Neural cell (in vitro differentiated cells): ENCODE measurements around the gene TNIP2.

Experiments
- EP300 ChIP-seq: fragments of 450-650 bp; conservative IDR thresholded peaks from 2 replicates; pipeline ENCODE4 v1.6.1; 2014; ENCODE audit warnings: antibody characterized with exemption, mild to moderate bottlenecking, moderate library complexity; ENCODE audit not compliant: poor library complexity, severe bottlenecking
- MXI1 ChIP-seq: fragments of 450-650 bp; conservative IDR thresholded peaks from 2 replicates; pipeline ENCODE4 v1.6.1; 2014; ENCODE audit warnings: antibody characterized with exemption, mild to moderate bottlenecking; ENCODE audit not compliant: poor library complexity, severe bottlenecking
- POLR2AphosphoS5 ChIP-seq: IDR thresholded peaks from 2 replicates; pipeline ENCODE4 v1.6.1; 2012
- RAD21 ChIP-seq: fragments of 450-650 bp; conservative IDR thresholded peaks from 2 replicates; pipeline ENCODE4 v1.6.1; 2014; ENCODE audit warnings: antibody characterized with exemption, mild to moderate bottlenecking, moderate library complexity
- SMC3 ChIP-seq: fragments of 450-650 bp; conservative IDR thresholded peaks from 2 replicates; pipeline ENCODE4 v1.6.1; 2014; ENCODE audit warnings: antibody characterized with exemption, mild to moderate bottlenecking, moderate library complexity; ENCODE audit not compliant: poor library complexity
- TAF1 ChIP-seq: IDR thresholded peaks from 2 replicates; pipeline ENCODE4 v1.6.1; 2012; ENCODE audit warnings: low read depth
- TF ChIP-seq, protein P1 (sequence below): fragments of 450-650 bp; IDR thresholded peaks from 2 replicates; pipeline ENCODE4 v1.5.1; 2014; ENCODE audit warnings: antibody characterized with exemption, mild to moderate bottlenecking, moderate library complexity; ENCODE audit not compliant: poor library complexity, severe bottlenecking

DNA sequence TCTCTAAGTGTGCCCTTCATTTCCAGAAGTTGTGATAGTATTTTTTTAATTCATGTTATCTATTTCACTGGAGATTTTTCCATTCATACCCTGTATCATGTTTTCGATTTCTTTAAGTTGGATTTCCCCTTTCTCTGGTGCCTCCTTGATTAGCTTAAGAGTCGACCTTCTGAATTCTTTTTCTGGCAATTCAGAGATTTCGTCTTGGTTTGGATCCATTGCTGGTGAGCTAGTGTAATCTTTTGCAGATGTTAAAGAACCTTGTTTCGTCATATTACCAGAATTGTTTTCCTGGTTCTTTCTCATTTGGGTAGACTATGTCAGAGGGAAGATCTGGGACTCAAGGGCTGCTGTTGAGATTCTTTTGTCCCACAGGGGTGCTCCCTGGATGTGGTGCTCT is 27.7 kb upstream of the TNIP2 start:
- TF ChIP-seq, protein P1, sequence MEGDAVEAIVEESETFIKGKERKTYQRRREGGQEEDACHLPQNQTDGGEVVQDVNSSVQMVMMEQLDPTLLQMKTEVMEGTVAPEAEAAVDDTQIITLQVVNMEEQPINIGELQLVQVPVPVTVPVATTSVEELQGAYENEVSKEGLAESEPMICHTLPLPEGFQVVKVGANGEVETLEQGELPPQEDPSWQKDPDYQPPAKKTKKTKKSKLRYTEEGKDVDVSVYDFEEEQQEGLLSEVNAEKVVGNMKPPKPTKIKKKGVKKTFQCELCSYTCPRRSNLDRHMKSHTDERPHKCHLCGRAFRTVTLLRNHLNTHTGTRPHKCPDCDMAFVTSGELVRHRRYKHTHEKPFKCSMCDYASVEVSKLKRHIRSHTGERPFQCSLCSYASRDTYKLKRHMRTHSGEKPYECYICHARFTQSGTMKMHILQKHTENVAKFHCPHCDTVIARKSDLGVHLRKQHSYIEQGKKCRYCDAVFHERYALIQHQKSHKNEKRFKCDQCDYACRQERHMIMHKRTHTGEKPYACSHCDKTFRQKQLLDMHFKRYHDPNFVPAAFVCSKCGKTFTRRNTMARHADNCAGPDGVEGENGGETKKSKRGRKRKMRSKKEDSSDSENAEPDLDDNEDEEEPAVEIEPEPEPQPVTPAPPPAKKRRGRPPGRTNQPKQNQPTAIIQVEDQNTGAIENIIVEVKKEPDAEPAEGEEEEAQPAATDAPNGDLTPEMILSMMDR: no peak
- no peak for TF ChIP-seq POLR2AphosphoS5
- no peak for TF ChIP-seq EP300
- no peak for TF ChIP-seq TAF1
- no peak for TF ChIP-seq SMC3
- TF ChIP-seq RAD21: no peak
- TF ChIP-seq MXI1: no peak
